ENCODE measurements around the gene GCN1.

Gene GCN1

DNA sequence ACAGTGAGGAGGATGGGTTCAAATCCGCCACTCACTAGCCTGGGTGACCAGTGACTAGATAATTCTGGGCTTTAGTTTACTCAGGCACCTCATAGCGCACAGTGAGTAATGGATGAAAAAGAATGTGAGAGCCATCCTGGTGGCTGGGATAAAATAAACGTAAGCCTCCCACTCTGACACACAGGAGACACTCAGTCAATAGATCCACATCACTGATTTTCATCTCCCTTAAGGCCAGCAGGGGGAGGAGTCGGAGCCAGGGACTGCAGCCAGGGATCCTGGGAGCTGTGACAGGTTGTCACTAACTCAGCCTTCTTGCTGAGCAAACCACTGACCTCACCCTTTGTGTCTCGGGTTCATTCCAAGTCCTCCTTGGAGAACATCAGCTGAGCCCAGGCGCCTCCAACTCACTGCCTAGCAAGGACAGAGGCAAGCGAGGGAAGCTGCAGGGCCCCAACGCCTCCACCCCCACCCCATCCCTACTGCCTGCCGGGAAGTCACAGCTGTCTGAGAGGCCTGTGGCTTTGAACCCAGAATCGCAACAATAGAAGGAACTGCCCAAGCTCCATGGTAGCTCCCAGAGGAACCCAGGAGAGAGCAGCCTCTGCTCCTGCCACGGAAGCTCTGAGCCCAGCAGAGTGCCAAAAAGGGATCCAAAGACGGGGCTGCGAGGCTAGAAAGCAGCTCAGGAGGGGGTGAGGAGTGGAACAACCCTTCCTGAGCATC is 40.3 kb upstream of the GCN1 start:
- no peaks in the 10 kb centered on the region for H4K20me1 ChIP-seq (ENCODE audit: insufficient read depth)
- H3K4me3 ChIP-seq (IDR thresholded peaks at IDR 0.05; ENCODE audit: insufficient read depth, low read depth, low read length): no peak overlapping the region
- H3K27me3 ChIP-seq (ENCODE audit: insufficient read depth, low read depth): no peaks in the 10 kb centered on the region
- no peak overlapping the region for H3K4me2 ChIP-seq
- no peak overlapping the region for H2AFZ ChIP-seq (ENCODE audit: low read depth)
- no peak for TF ChIP-seq CTCF (conservative IDR thresholded peaks at IDR 0.05; ENCODE audit: low read depth, low read length)
- H3K4me1 ChIP-seq (ENCODE audit: low read depth, poor library complexity, severe bottlenecking): no peaks in the 10 kb centered on the region
- H3K79me2 ChIP-seq (ENCODE audit: insufficient read depth, low read depth): no peaks in the 10 kb centered on the region
- no peak overlapping the region for H3K27ac ChIP-seq
- H3K36me3 ChIP-seq (ENCODE audit: insufficient read depth): no peaks in the 10 kb centered on the region
- no peak overlapping the region for H3K9ac ChIP-seq

GRCh38 chr12:120231316-120232011 is 36.9 kb upstream of the GCN1 start:
- no peak overlapping the region for H3K9ac ChIP-seq
- no peaks in the 10 kb centered on the region for H3K27me3 ChIP-seq (ENCODE audit: insufficient read depth, low read depth)
- H2AFZ ChIP-seq (ENCODE audit: low read depth): no peak overlapping the region
- H3K27ac ChIP-seq: no peak overlapping the region
- H3K36me3 ChIP-seq (ENCODE audit: insufficient read depth): no peaks in the 10 kb centered on the region
- no peak overlapping the region for H3K4me2 ChIP-seq
- no peak overlapping the region for H3K4me3 ChIP-seq (IDR thresholded peaks at IDR 0.05; ENCODE audit: insufficient read depth, low read depth, low read length)
- H3K4me1 ChIP-seq (ENCODE audit: low read depth, poor library complexity, severe bottlenecking): peaks cover 18% of the 10 kb centered on the region
- H3K79me2 ChIP-seq (ENCODE audit: insufficient read depth, low read depth): no peaks in the 10 kb centered on the region
- TF ChIP-seq CTCF (conservative IDR thresholded peaks at IDR 0.05; ENCODE audit: low read depth, low read length): no peak
- H4K20me1 ChIP-seq (ENCODE audit: insufficient read depth): no peaks in the 10 kb centered on the region

- Histone ChIP-seq H3K79me2 (ENCODE audit: insufficient read depth, low read depth) (no peaks in the 10 kb centered on the region), H3K36me3 (ENCODE audit: insufficient read depth) (no peaks in the 10 kb centered on the region), H3K4me3 (IDR thresholded peaks at IDR 0.05; ENCODE audit: insufficient read depth, low read depth, low read length) (no peak overlapping the region), H3K27me3 (ENCODE audit: insufficient read depth, low read depth) (no peaks in the 10 kb centered on the region), H3K27ac (no peak overlapping the region), H3K4me1 (ENCODE audit: low read depth, poor library complexity, severe bottlenecking) (peaks cover 18% of the 10 kb centered on the region), H2AFZ (ENCODE audit: low read depth) (no peak overlapping the region), H4K20me1 (ENCODE audit: insufficient read depth) (no peaks in the 10 kb centered on the region), H3K4me2 (no peak overlapping the region), H3K9ac (no peak overlapping the region)
- no peak for TF ChIP-seq CTCF (conservative IDR thresholded peaks at IDR 0.05; ENCODE audit: low read depth, low read length)
Measured at GRCh38 chr12:120230974-120231315, 36.4 kb upstream of the GCN1 start.

DNA sequence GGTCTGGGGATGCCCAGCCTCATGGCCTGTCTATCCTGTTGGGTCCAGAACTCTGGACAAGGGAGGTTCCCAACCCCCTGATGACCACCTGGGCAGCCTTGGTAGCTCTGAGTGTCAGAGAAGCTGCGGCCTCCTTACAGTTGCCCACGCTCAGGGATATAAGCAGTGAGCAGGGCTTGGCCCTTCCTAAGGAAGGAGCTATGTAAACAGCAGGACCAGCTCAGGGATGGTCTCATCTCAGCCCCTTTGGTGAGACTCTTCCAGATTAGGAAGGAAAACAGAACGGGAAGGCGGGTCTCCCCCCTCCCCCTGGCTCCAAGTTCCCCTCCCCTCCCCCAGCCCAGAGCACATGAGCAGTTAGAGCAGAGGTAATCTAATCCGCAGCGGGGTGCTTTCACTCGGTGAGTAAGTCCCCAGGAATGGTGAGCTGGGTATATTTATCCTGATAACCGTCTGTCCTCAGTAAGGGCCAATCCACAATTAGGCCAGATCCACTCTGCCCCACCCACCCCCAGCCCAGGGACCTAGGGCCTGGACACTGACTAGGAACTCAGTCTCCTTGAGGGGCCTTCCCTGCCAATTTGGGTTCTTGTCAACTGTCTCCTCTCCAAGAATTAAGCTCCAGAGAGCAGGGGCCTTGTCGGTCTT is 35.9 kb upstream of the GCN1 start:
- Histone ChIP-seq H3K27me3 (ENCODE audit: insufficient read depth, low read depth) (no peaks in the 10 kb centered on the region), H3K4me2 (no peak overlapping the region), H3K4me1 (ENCODE audit: low read depth, poor library complexity, severe bottlenecking) (peaks cover 18% of the 10 kb centered on the region), H3K4me3 (IDR thresholded peaks at IDR 0.05; ENCODE audit: insufficient read depth, low read depth, low read length) (no peak overlapping the region), H3K9ac (no peak overlapping the region), H3K36me3 (ENCODE audit: insufficient read depth) (no peaks in the 10 kb centered on the region), H4K20me1 (ENCODE audit: insufficient read depth) (no peaks in the 10 kb centered on the region), H2AFZ (ENCODE audit: low read depth) (no peak overlapping the region), H3K27ac (no peak overlapping the region), H3K79me2 (ENCODE audit: insufficient read depth, low read depth) (no peaks in the 10 kb centered on the region)
- no peak for TF ChIP-seq CTCF (conservative IDR thresholded peaks at IDR 0.05; ENCODE audit: low read depth, low read length)

Data from KMS-11 (cell line).